ENCODE results near the gene CCDC127.

Gene CCDC127

DNA sequence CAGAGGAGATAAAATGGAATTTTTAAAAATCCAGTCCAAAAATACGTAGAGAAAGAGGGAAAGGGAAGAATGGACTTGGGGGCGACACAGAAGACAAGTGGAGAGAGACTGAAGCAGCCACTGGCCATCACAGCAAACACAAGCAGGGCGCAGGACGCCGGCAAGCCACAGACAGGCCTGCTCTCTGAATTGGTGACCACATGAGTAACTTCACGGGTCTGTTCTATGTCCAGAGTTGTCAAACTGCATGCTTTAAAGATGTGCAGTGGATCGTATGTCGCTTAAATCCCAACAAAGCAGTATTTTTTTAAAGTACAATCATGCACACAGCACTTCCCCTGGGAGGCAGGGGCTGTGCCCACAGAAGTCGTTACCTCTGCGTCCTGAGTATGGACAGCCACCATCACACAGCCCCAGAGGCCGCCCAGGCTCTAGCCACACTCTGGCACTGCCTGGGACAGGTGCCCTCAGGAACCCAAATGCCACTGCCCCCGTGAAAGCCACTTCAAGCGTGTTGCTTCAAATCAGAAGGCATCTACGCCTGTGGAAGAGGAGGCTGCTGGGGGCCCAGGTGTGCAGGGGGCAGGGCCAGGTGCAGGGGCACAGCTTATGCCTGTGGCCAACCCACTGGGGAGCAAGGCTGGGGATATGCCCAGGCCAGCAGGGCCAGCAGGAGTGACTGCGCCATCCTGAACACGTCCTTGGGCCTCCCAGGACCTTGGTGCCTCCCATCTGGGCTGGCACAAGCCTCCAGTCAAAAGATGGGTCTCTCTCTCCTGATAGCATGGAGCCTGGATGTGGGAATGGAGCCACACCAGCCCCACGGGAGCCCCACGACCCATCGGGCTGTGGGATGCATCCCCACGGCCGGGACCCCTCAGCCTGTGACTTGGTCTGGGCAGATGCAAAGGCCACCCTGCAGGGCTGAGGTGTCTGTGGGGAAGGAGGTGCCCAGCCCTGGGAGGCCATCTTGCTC, 32.6 kb downstream of the CCDC127 start:
- Histone ChIP-seq H3F3A (ENCODE audit: control insufficient read depth, insufficient read depth) (peaks cover 5% of the 10 kb centered on the region; the same call in 1 of the 2 replicates), H4K20me1 (ENCODE audit: control insufficient read depth, insufficient read depth, low read depth, low read length) (no peaks in the 10 kb centered on the region), H3K4me1 (ENCODE audit: control insufficient read depth, low read length) (peaks cover 23% of the 10 kb centered on the region), H3K4me2 (ENCODE audit: low read length) (no peak overlapping the region), H3K79me2 (ENCODE audit: control insufficient read depth, low read length) (peaks cover 5% of the 10 kb centered on the region; the same call in 1 of the 2 replicates), H3K27ac (ENCODE audit: low read depth, low read length) (no peak overlapping the region), H3K27me3 (ENCODE audit: control insufficient read depth, low read length) (no peaks in the 10 kb centered on the region), H3K4me3 (ENCODE audit: low read length) (no peak overlapping the region), H3K9me3 (ENCODE audit: control insufficient read depth, insufficient read depth, low read length) (no peaks in the 10 kb centered on the region), H3K36me3 (ENCODE audit: control insufficient read depth, low read length) (no peaks in the 10 kb centered on the region), H3K9me2 (replicated peaks; ENCODE audit: control insufficient read depth, low read length) (no peaks in the 10 kb centered on the region)
- TF ChIP-seq, protein P1, sequence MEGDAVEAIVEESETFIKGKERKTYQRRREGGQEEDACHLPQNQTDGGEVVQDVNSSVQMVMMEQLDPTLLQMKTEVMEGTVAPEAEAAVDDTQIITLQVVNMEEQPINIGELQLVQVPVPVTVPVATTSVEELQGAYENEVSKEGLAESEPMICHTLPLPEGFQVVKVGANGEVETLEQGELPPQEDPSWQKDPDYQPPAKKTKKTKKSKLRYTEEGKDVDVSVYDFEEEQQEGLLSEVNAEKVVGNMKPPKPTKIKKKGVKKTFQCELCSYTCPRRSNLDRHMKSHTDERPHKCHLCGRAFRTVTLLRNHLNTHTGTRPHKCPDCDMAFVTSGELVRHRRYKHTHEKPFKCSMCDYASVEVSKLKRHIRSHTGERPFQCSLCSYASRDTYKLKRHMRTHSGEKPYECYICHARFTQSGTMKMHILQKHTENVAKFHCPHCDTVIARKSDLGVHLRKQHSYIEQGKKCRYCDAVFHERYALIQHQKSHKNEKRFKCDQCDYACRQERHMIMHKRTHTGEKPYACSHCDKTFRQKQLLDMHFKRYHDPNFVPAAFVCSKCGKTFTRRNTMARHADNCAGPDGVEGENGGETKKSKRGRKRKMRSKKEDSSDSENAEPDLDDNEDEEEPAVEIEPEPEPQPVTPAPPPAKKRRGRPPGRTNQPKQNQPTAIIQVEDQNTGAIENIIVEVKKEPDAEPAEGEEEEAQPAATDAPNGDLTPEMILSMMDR (IDR thresholded peaks at IDR 0.05; ENCODE audit: low read depth, low read length, poor library complexity, severe bottlenecking) = no peak
- TF ChIP-seq EZH2phosphoT487 (IDR thresholded peaks at IDR 0.05; ENCODE audit: borderline replicate concordance, low read length) = no peak

DNA sequence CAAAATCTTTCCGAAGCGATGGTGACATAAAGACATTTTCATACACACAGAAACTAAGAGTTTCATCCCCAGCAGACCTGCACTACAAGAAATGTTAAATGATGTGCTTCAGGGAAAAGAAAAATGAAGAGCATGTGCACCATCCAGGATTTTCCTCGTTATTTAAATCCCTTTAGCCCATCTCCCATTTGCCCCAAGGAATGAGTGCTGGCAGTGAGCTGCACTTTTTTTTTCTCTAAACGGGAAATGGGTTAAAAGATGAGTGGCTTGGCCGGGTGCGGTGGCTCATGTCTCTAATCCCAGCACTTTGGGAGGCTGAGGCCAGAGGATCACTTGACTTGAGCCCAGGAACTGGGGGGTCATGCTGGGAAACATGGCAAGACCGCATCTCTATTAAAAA, 33.5 kb downstream of the CCDC127 start:
- Histone ChIP-seq H3K4me1 (ENCODE audit: control insufficient read depth, low read length) (peaks cover 14% of the 10 kb centered on the region), H3K27me3 (ENCODE audit: control insufficient read depth, low read length) (no peaks in the 10 kb centered on the region; the same call in 1 of the 2 replicates), H4K20me1 (ENCODE audit: control insufficient read depth, insufficient read depth, low read depth, low read length) (no peaks in the 10 kb centered on the region), H3K4me3 (ENCODE audit: low read length) (no peak overlapping the region), H3K9me3 (ENCODE audit: control insufficient read depth, insufficient read depth, low read length) (no peaks in the 10 kb centered on the region), H3K9me2 (replicated peaks; ENCODE audit: control insufficient read depth, low read length) (no peaks in the 10 kb centered on the region), H3K4me2 (ENCODE audit: low read length) (no peak overlapping the region), H3K79me2 (ENCODE audit: control insufficient read depth, low read length) (peaks cover 5% of the 10 kb centered on the region; the same call in 1 of the 2 replicates), H3K36me3 (ENCODE audit: control insufficient read depth, low read length) (no peaks in the 10 kb centered on the region), H3F3A (ENCODE audit: control insufficient read depth, insufficient read depth) (no peaks in the 10 kb centered on the region), H3K27ac (ENCODE audit: low read depth, low read length) (no peak overlapping the region)
- TF ChIP-seq, protein P1 (IDR thresholded peaks at IDR 0.05; ENCODE audit: low read depth, low read length, poor library complexity, severe bottlenecking) = no peak
- no peak for TF ChIP-seq EZH2phosphoT487 (IDR thresholded peaks at IDR 0.05; ENCODE audit: borderline replicate concordance, low read length)

DNA sequence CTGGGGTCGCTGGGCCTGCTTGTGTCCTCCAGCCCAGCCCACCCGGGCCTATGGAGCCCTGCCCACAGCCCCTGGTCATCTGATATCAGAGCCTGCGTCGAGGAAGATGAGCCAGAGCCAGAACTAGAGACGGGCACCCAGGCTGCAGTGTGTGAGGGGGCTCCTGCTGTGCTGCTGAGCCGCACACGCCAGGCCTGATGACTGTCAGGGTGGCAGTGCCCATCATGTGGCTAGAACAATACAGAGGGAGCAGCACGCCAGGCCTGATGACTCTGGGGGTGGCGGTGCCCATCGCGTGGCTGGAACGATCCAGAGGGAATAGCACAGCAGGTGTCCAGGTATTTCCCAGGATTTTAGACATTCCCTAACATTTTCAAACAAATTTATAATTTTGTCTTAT, 35.8 kb downstream of the CCDC127 start:
- Histone ChIP-seq H3F3A (ENCODE audit: control insufficient read depth, insufficient read depth) (no peaks in the 10 kb centered on the region), H3K27me3 (ENCODE audit: control insufficient read depth, low read length) (peaks cover 8% of the 10 kb centered on the region), H3K4me3 (ENCODE audit: low read length) (no peak overlapping the region), H3K79me2 (ENCODE audit: control insufficient read depth, low read length) (no peaks in the 10 kb centered on the region), H3K36me3 (ENCODE audit: control insufficient read depth, low read length) (no peaks in the 10 kb centered on the region), H4K20me1 (ENCODE audit: control insufficient read depth, insufficient read depth, low read depth, low read length) (no peaks in the 10 kb centered on the region), H3K27ac (ENCODE audit: low read depth, low read length) (no peak overlapping the region), H3K4me2 (ENCODE audit: low read length) (no peak overlapping the region), H3K9me3 (ENCODE audit: control insufficient read depth, insufficient read depth, low read length) (no peaks in the 10 kb centered on the region), H3K4me1 (ENCODE audit: control insufficient read depth, low read length) (no peaks in the 10 kb centered on the region), H3K9me2 (replicated peaks; ENCODE audit: control insufficient read depth, low read length) (no peaks in the 10 kb centered on the region)
- TF ChIP-seq EZH2phosphoT487 (IDR thresholded peaks at IDR 0.05; ENCODE audit: borderline replicate concordance, low read length) = no peak
- TF ChIP-seq, protein P1 (IDR thresholded peaks at IDR 0.05; ENCODE audit: low read depth, low read length, poor library complexity, severe bottlenecking) = no peak

Measured in DOHH2 (cell line).